B cell (primary cell): ENCODE data around the gene CSTF1. TPM values are rescaled to one million over a fixed set of nuclear protein-coding genes. Genes with fewer than 3 reads are reported as not detected.

Experiments
- ATAC-seq: fragments of 200-7000 bp; cut with Tn5 transposase; one replicate; pipeline ENCODE4 v1.10.0; 2021; ENCODE audit warnings: low read depth, mild to moderate bottlenecking, moderate number of reproducible peaks, moderate library complexity
- CTCF ChIA-PET: fragments of 350-600 bp; sonication (Branson Sonifier 250); formaldehyde crosslinking; loops from one replicate; lab custom pipeline; 2021; ENCODE audit warnings: antibody characterized with exemption, inconsistent platforms; lab: Charles Lee
- POLR2A ChIA-PET: fragments of 350-600 bp; sonication (Branson Sonifier 250); formaldehyde crosslinking; loops from one replicate; lab custom pipeline; 2021; ENCODE audit warnings: antibody characterized with exemption; lab: Charles Lee
- DNase-seq: peaks from one replicate; pipeline ENCODE4 v3.0.0; 2013
- H2AFZ ChIP-seq: 2 replicates; pipeline ENCODE4 v1.6.1; 2012; ENCODE audit warnings: mild to moderate bottlenecking, low read depth, low read length; ENCODE audit not compliant: insufficient read depth, poor library complexity, severe bottlenecking
- H3K27ac ChIP-seq, 2 donors: 1 replicate in 1 of 2; 2 replicates in 1 of 2; pipeline ENCODE4 v1.5.1; 2012 to 2013; ENCODE audit warnings: low read length in 2 of 2, mild to moderate bottlenecking in 2 of 2, moderate library complexity in 1 of 2
- H3K27me3 ChIP-seq, 4 experiments: fragments of 200-600 bp in 1 of 4; sonication (generic) in 1 of 4; replicated peaks in 1 of 4; 1 replicate in 2 of 4; 2 replicates in 2 of 4; pipeline versions ENCODE4 v1.6.1 to v1.7.0; 2013 to 2016; ENCODE audit warnings: low read length in 3 of 4, mild to moderate bottlenecking in 2 of 4, mixed read lengths in 1 of 4, moderate library complexity in 1 of 4; ENCODE audit not compliant: insufficient read depth in 4 of 4, control insufficient read depth in 3 of 4; ENCODE audit errors: control extremely low read depth in 1 of 4
- H3K36me3 ChIP-seq, 2 experiments: replicated peaks in 1 of 2; 1 replicate in 1 of 2; 2 replicates in 1 of 2; pipeline versions ENCODE4 v1.6.1 to v1.7.1; 2013; ENCODE audit warnings: low read length in 1 of 2; ENCODE audit not compliant: insufficient read depth in 2 of 2, control insufficient read depth in 1 of 2; ENCODE audit errors: control extremely low read depth in 1 of 2, extremely low read depth in 1 of 2
- H3K4me1 ChIP-seq, 2 donors: fragments of 200-600 bp in 1 of 2; sonication (generic) in 1 of 2; 1 replicate in 1 of 2; 2 replicates in 1 of 2; pipeline versions ENCODE4 v1.5.1 to v1.6.1; 2013 to 2017; ENCODE audit warnings: low read length in 2 of 2; ENCODE audit not compliant: control insufficient read depth in 2 of 2, insufficient read depth in 2 of 2
- H3K4me2 ChIP-seq: replicated peaks from 2 replicates; pipeline ENCODE3; 2012; ENCODE audit warnings: mild to moderate bottlenecking, low read depth, low read length; ENCODE audit not compliant: poor library complexity, severe bottlenecking
- H3K4me3 ChIP-seq, 5 experiments: fragments of 200-600 bp in 1 of 5; sonication (generic) in 1 of 5; 1 replicate in 3 of 5; 2 replicates in 2 of 5; pipeline versions ENCODE4 v1.5.1 to v1.7.0; 2011 to 2016; ENCODE audit warnings: low read length in 4 of 5, mild to moderate bottlenecking in 4 of 5, low read depth in 2 of 5, control low read depth in 1 of 5, moderate library complexity in 1 of 5; ENCODE audit not compliant: insufficient read depth in 1 of 5; ENCODE audit errors: control extremely low read depth in 1 of 5, extremely low read depth in 1 of 5
- H3K79me2 ChIP-seq: fragments of 200-600 bp; sonication (generic); one replicate; pipeline ENCODE4 v1.6.0; 2016; ENCODE audit warnings: low read length; ENCODE audit not compliant: control insufficient read depth, insufficient read depth
- H3K9ac ChIP-seq: fragments of 200-600 bp; sonication (generic); 2 replicates; pipeline ENCODE4 v1.6.1; 2017; ENCODE audit warnings: mild to moderate bottlenecking, low read length, moderate library complexity
- H3K9me3 ChIP-seq, 3 donors: one replicate each; pipeline versions ENCODE4 v1.6.1 to v1.7.1; 2013; ENCODE audit warnings: low read length in 2 of 3; ENCODE audit not compliant: control insufficient read depth in 2 of 3, insufficient read depth in 1 of 3; ENCODE audit errors: control extremely low read depth in 1 of 3
- H4K20me1 ChIP-seq: 2 replicates; pipeline ENCODE4 v1.6.0; 2012; ENCODE audit warnings: mild to moderate bottlenecking, low read length; ENCODE audit not compliant: insufficient read depth, control insufficient read depth, poor library complexity, severe bottlenecking
- H3K27ac Mint-ChIP-seq: one replicate; pipeline ENCODE4 v1.8.0; 2021; ENCODE audit warnings: mixed read lengths
- H3K27me3 Mint-ChIP-seq: one replicate; pipeline ENCODE4 v1.8.0; 2021; ENCODE audit warnings: mixed read lengths
- H3K4me1 Mint-ChIP-seq: one replicate; pipeline ENCODE4 v1.8.0; 2021; ENCODE audit warnings: mixed read lengths
- H3K4me3 Mint-ChIP-seq: one replicate; pipeline ENCODE4 v1.8.0; 2021; ENCODE audit warnings: mixed read lengths
- H3K9me3 Mint-ChIP-seq: one replicate; pipeline ENCODE4 v1.8.0; 2022; ENCODE audit warnings: mixed read lengths; ENCODE audit not compliant: insufficient read depth
- EZH2 ChIP-seq: IDR thresholded peaks from 2 replicates; pipeline ENCODE4 v1.6.1; 2012; ENCODE audit warnings: borderline replicate concordance, low read depth, mild to moderate bottlenecking, moderate library complexity, low read length; ENCODE audit not compliant: insufficient read depth, poor library complexity, severe bottlenecking
- WGBS: methylation state at CpG from one replicate; pipeline ENCODE4 v1.1.5; 2013; ENCODE audit warnings: missing lambda C conversion rate; ENCODE audit not compliant: insufficient coverage; 5-methylcytosine and 5-hydroxymethylcytosine counted together
- intact Hi-C: fragments of 100-400 bp; cut with micrococcal nuclease; formaldehyde crosslinking; loops from one replicate; pipeline ENCODE4 v1.10.0; 2022
- polyA plus RNA-seq: library from polyadenylated mRNA; depleted of rRNA; stranded (reverse); fragments of >200 nt; gene quantifications from 2 replicates; pipeline ENCODE4 v1.2.3, GENCODE V29; 2012
- total RNA-seq, 2 donors: library from RNA; stranded (reverse); fragments of 120-200 nt in 1 of 2; gene quantifications; 1 replicate in 1 of 2; 2 replicates in 1 of 2; pipeline versions ENCODE4 v1.2.3 to v1.2.4, GENCODE V29; 2013 to 2022
- TF ChIP-seq, protein P1 (sequence below): fragments of 200-600 bp; IDR thresholded peaks from one replicate; pipeline ENCODE4 v1.8.0; 2022; ENCODE audit warnings: antibody characterized with exemption, mild to moderate bottlenecking

CSTF1 gene
- total and polyA plus RNA-seq, 2 donors (not counting 1 experiment from before 2014, with no cell fraction given) = 18.3 to 33.8 TPM

DNA sequence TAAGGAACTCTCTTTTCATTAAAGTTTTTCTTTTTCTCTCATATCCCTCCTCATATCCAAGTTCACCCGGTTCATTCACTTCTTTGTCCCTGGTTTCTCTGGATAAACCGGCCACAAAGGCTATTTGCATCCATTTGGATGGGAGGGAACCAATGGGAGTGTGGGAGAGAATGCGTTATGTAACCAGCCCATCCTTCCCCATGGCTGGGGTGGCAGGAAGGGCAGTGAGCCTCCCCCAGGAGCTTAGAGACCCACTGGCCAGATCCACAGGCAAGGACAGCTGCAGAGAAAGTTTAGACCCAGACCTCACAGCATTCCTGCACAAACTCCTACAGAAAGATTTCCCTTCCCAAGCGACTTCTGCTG, 30.4 kb downstream of the CSTF1 start:
- H3K27ac ChIP-seq = no peak overlapping the region
- no peak overlapping the region for H3K9ac ChIP-seq
- ATAC-seq (no peak), DNase-seq (no peak)
- H2AFZ ChIP-seq = no peak overlapping the region
- POLR2A ChIA-PET = no interaction called here
- CTCF ChIA-PET = interaction anchor here (1.1 kb wide), 1 partner anchor 24 kb away, joined by 3 read pairs; no protein-coding TSS in a partner anchor
- peaks cover 0 to 13% (median 1%) of the 10 kb centered on the region in 4 experiments for H3K27me3 ChIP-seq
- H3K4me3 ChIP-seq = no peak overlapping the region
- TF ChIP-seq, protein P1, sequence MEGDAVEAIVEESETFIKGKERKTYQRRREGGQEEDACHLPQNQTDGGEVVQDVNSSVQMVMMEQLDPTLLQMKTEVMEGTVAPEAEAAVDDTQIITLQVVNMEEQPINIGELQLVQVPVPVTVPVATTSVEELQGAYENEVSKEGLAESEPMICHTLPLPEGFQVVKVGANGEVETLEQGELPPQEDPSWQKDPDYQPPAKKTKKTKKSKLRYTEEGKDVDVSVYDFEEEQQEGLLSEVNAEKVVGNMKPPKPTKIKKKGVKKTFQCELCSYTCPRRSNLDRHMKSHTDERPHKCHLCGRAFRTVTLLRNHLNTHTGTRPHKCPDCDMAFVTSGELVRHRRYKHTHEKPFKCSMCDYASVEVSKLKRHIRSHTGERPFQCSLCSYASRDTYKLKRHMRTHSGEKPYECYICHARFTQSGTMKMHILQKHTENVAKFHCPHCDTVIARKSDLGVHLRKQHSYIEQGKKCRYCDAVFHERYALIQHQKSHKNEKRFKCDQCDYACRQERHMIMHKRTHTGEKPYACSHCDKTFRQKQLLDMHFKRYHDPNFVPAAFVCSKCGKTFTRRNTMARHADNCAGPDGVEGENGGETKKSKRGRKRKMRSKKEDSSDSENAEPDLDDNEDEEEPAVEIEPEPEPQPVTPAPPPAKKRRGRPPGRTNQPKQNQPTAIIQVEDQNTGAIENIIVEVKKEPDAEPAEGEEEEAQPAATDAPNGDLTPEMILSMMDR = no peak
- TF ChIP-seq EZH2 = no peak
- H3K4me2 ChIP-seq = no peak overlapping the region
- H3K4me3 Mint-ChIP-seq = no peak overlapping the region
- H3K4me1 Mint-ChIP-seq = peaks cover 5% of the 10 kb centered on the region
- H3K9me3 ChIP-seq = no peaks in the 10 kb centered on the region
- intact Hi-C loops = no loop called here
- 100% methylated on average over 1 of the region's 4 CpGs for WGBS
- no peaks in the 10 kb centered on the region for H3K36me3 ChIP-seq
- H3K9me3 Mint-ChIP-seq = no peaks in the 10 kb centered on the region
- H3K27ac Mint-ChIP-seq = no peak overlapping the region
- peaks cover 4% of the 10 kb centered on the region for H3K27me3 Mint-ChIP-seq
- H4K20me1 ChIP-seq = no peaks in the 10 kb centered on the region
- peaks cover 0 to 5% of the 10 kb centered on the region in 2 donors for H3K4me1 ChIP-seq
- H3K79me2 ChIP-seq = no peaks in the 10 kb centered on the region

DNA sequence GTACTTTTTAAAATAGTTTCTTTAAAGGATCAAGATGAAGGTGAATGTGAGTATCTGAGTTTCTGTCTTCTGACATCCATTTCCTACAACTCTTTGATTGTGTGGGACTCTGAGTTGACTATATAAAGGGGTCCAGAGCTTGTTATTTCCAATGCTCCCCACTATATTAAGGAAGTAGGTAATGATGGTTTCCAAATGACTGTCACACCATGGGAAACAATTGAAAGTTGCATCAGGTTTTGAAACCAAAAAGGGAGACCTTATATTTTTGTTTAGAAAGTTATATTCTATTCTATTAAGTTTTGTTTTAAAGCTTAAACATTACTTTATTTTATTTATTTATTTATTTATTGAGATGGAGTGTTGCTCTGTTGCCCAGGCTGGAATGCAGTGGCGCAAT, 30.8 kb downstream of the CSTF1 start:
- no peak overlapping the region for H2AFZ ChIP-seq
- no peak for DNase-seq
- TF ChIP-seq, protein P1 = no peak
- TF ChIP-seq EZH2 = no peak
- intact Hi-C loops = no loop called here
- POLR2A ChIA-PET = no interaction called here
- peaks cover 8% of the 10 kb centered on the region for H3K4me1 Mint-ChIP-seq
- peaks cover 0 to 7% of the 10 kb centered on the region in 2 donors for H3K4me1 ChIP-seq
- no peak overlapping the region for H3K4me3 ChIP-seq
- ATAC-seq = no peak
- H3K27me3 Mint-ChIP-seq = peaks cover 4% of the 10 kb centered on the region
- H4K20me1 ChIP-seq = no peaks in the 10 kb centered on the region
- WGBS = no CpG with 5 or more reads among the region's 1 CpG
- H3K27ac ChIP-seq = no peak overlapping the region
- H3K4me2 ChIP-seq = no peak overlapping the region
- no peak overlapping the region for H3K27ac Mint-ChIP-seq
- H3K27me3 ChIP-seq = peaks cover 0 to 13% (median 1%) of the 10 kb centered on the region in 4 experiments
- no peak overlapping the region for H3K4me3 Mint-ChIP-seq
- no peaks in the 10 kb centered on the region for H3K9me3 Mint-ChIP-seq
- CTCF ChIA-PET = interaction anchor here (1.1 kb wide), 1 partner anchor 25 kb away, joined by 3 read pairs; no protein-coding TSS in a partner anchor
- H3K9ac ChIP-seq = no peak overlapping the region
- H3K9me3 ChIP-seq = no peaks in the 10 kb centered on the region
- no peaks in the 10 kb centered on the region for H3K79me2 ChIP-seq
- H3K36me3 ChIP-seq = no peaks in the 10 kb centered on the region
